CD4-positive, alpha-beta T cell (primary cell): ENCODE measurements around the gene BHLHE23. TPM values are rescaled to one million over a fixed set of nuclear protein-coding genes. Genes with fewer than 3 reads are reported as not detected.
A peak's percentile ranks its signal among the peaks of the same experiment; 100 is the strongest.

Source experiments
- ATAC-seq: fragments of 200-7000 bp; cut with Tn5 transposase; one replicate; pipeline ENCODE4 v1.10.0; 2022; ENCODE audit warnings: mild to moderate bottlenecking; ENCODE audit not compliant: poor library complexity
- CTCF ChIA-PET: fragments of 350-600 bp; sonication (Branson Sonifier 250); formaldehyde crosslinking; loops from one replicate; lab custom pipeline; 2021; ENCODE audit warnings: antibody characterized with exemption, inconsistent platforms; lab: Charles Lee
- POLR2A ChIA-PET: fragments of 350-600 bp; sonication (Branson Sonifier 250); formaldehyde crosslinking; loops from one replicate; lab custom pipeline; 2021; ENCODE audit warnings: antibody characterized with exemption, inconsistent platforms; lab: Charles Lee
- DNase-seq, 14 experiments: peaks; one replicate each; pipeline ENCODE4 v3.0.0-alpha.2; 2013 to 2020; ENCODE audit warnings: mixed read lengths in 2 of 14
- H3K27ac ChIP-seq, 2 donors: one replicate each; pipeline versions ENCODE4 v1.5.1 to v1.7.0; 2013; ENCODE audit warnings: low read length in 2 of 2, low read depth in 1 of 2, mild to moderate bottlenecking in 1 of 2
- H3K27me3 ChIP-seq, 2 experiments: 1 replicate in 1 of 2; 2 replicates in 1 of 2; pipeline versions ENCODE4 v1.6.1 to v1.7.0; 2013; ENCODE audit warnings: low read length in 2 of 2, control low read depth in 1 of 2, mild to moderate bottlenecking in 1 of 2, moderate library complexity in 1 of 2; ENCODE audit not compliant: insufficient read depth in 2 of 2, control insufficient read depth in 1 of 2
- H3K36me3 ChIP-seq: one replicate; pipeline ENCODE4 v1.6.1; 2013; ENCODE audit warnings: low read length, control low read depth; ENCODE audit not compliant: insufficient read depth
- H3K4me1 ChIP-seq: one replicate; pipeline ENCODE4 v1.6.1; 2013; ENCODE audit warnings: low read length, control low read depth; ENCODE audit not compliant: insufficient read depth
- H3K4me3 ChIP-seq: one replicate; pipeline ENCODE4 v1.5.1; 2013; ENCODE audit warnings: mild to moderate bottlenecking, low read length, moderate library complexity
- H3K9me3 ChIP-seq, 2 experiments: 1 replicate in 1 of 2; 2 replicates in 1 of 2; pipeline versions ENCODE4 v1.6.1 to v1.7.0; 2013; ENCODE audit warnings: low read length in 2 of 2, mild to moderate bottlenecking in 2 of 2, control low read depth in 1 of 2, moderate library complexity in 1 of 2; ENCODE audit not compliant: control insufficient read depth in 1 of 2, insufficient read depth in 1 of 2
- H3K27ac Mint-ChIP-seq: one replicate; pipeline ENCODE4 v1.8.0; 2020; ENCODE audit warnings: mixed read lengths
- H3K27me3 Mint-ChIP-seq: one replicate; pipeline ENCODE4 v1.8.0; 2021; ENCODE audit warnings: mixed read lengths
- H3K36me3 Mint-ChIP-seq: one replicate; pipeline ENCODE4 v1.8.0; 2021; ENCODE audit warnings: low read depth, mixed read lengths
- H3K4me1 Mint-ChIP-seq: one replicate; pipeline ENCODE4 v1.8.0; 2021; ENCODE audit warnings: low read depth, mixed read lengths
- H3K4me3 Mint-ChIP-seq: one replicate; pipeline ENCODE4 v1.8.0; 2020; ENCODE audit warnings: mild to moderate bottlenecking, mixed read lengths
- H3K9me3 Mint-ChIP-seq: one replicate; pipeline ENCODE4 v1.8.0; 2020; ENCODE audit warnings: mixed read lengths
- CTCF ChIP-seq: fragments of 200-600 bp; IDR thresholded peaks from one replicate; pipeline ENCODE4 v1.8.0; 2022; ENCODE audit warnings: antibody characterized with exemption, mild to moderate bottlenecking
- intact Hi-C, 2 experiments: fragments of 100-400 bp; cut with DNase I in 1 of 2; cut with micrococcal nuclease in 1 of 2; formaldehyde crosslinking; loops; one replicate each; pipeline versions ENCODE4 v1.15.1 to v1.9.0; 2023 to 2025; cut with DNase I, micrococcal nuclease
- total RNA-seq, 174 experiments: library from RNA in 2 of 174; stranded (reverse) in 2 of 174; gene quantifications; one replicate each; pipeline ENCODE4 v1.2.3 and lab custom pipeline; 2021 to 2026

Gene BHLHE23
- total RNA-seq, 2 experiments from 2014 or later: not detected

DNA sequence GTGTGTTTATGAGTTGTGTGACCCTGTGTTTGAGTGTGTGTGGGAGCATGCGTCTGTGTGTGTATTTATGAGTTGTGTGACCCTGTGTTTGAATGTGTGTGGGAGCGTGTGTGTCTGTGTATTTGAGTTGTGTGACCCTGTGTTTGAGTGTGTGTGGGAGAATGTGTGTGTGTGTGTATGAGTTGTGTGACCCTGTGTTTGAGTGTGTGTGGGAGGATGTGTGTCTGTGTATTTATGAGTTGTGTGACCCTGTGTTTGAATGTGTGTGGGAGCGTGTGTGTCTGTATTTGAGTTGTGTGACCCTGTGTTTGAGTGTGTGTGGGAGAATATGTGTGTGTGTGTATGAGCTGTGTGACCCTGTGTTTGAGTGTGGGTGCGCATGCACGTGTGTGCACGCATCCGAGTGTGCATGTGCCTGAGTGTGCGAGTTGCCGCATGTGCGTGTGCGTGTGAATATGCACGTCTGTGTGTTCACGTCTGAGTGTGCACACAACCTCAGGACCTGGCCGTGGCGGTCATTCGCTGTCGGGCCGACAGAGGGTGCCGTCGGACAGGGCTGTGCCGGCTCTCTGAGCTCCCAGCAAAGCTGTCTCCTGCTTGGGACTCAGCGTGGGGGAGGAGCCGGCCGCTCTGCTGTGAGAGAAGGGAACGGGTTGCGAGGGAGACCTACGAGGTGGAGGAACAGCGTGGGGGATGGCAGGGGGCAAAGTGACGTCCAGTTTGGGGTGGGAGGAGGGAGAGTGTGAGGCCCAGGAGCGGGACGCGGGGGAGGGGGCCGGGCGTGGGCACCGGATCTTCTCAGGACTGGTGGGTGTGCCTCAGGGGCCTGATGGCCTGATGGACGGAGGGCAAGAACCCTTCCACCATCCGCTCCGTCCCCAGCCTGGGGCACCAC, 34.6 kb downstream of the BHLHE23 start:
- Mint-ChIP-seq H3K4me1 (peaks cover 20% of the 10 kb centered on the region), H3K36me3 (no peaks in the 10 kb centered on the region), H3K27me3 (peaks cover 51% of the 10 kb centered on the region), H3K9me3 (no peaks in the 10 kb centered on the region), H3K4me3 (peak overlapping the region; percentile 76), H3K27ac (no peak overlapping the region)
- peak overlapping the region; percentile 35 for H3K4me3 ChIP-seq
- peak; percentile 81 for TF ChIP-seq CTCF
- peak; percentile 77 to 90 (median 86) for DNase-seq
- ATAC-seq: peak; percentile 100
- peaks cover 35 to 44% of the 10 kb centered on the region in 2 experiments for H3K27me3 ChIP-seq
- ChIA-PET POLR2A (interaction anchor here (0.6 to 1.5 kb wide), 5 partner anchors 32 to 39 kb away, joined by 3 to 8 read pairs (median 6); partner anchors contain the start of genes BHLHE23 and GID8), CTCF (interaction anchor here (0.6 to 1.2 kb wide), 24 partner anchors 8 to 243 kb away, joined by 3 to 10 read pairs (median 4); partner anchors contain the start of genes BHLHE23 and TCFL5)
- intact Hi-C loops: loop anchor here (1.0 kb wide), 2 partner anchors 37 to 207 kb away; no protein-coding TSS in a partner anchor
- no peak overlapping the region for H3K27ac ChIP-seq
- peaks cover 17% of the 10 kb centered on the region for H3K4me1 ChIP-seq
- peaks cover 0 to 9% of the 10 kb centered on the region in 2 experiments for H3K9me3 ChIP-seq
- no peaks in the 10 kb centered on the region for H3K36me3 ChIP-seq

GRCh38 chr20:62971211-62971949, 35.4 kb downstream of the BHLHE23 start:
- H3K4me1 ChIP-seq: peaks cover 14% of the 10 kb centered on the region
- ChIA-PET CTCF (interaction anchor here (1.2 kb wide), 1 partner anchor 37 kb away, joined by 3 read pairs; no protein-coding TSS in a partner anchor), POLR2A (no interaction called here)
- Mint-ChIP-seq H3K27me3 (peaks cover 45% of the 10 kb centered on the region), H3K4me1 (peaks cover 17% of the 10 kb centered on the region), H3K4me3 (no peak overlapping the region), H3K9me3 (no peaks in the 10 kb centered on the region), H3K27ac (no peak overlapping the region), H3K36me3 (no peaks in the 10 kb centered on the region)
- DNase-seq: no peak
- no peak for TF ChIP-seq CTCF
- no peak for ATAC-seq
- intact Hi-C loops: no loop called here
- no peak overlapping the region for H3K27ac ChIP-seq
- H3K27me3 ChIP-seq: peaks cover 30 to 38% of the 10 kb centered on the region in 2 experiments
- no peaks in the 10 kb centered on the region for H3K36me3 ChIP-seq
- H3K9me3 ChIP-seq: peaks cover 0 to 9% of the 10 kb centered on the region in 2 experiments
- no peak overlapping the region for H3K4me3 ChIP-seq
